GM20000 (cell line): ENCODE results near the gene FARP1.

Experiments
- DNase-seq: peaks from one replicate; pipeline ENCODE4 v3.0.0; 2012; ENCODE audit warnings: low spot score
- TF ChIP-seq, protein P1 (sequence below): IDR thresholded peaks from 2 replicates; pipeline ENCODE4 v1.5.1; 2012; ENCODE audit warnings: mild to moderate bottlenecking, control low read depth; ENCODE audit errors: extremely low read depth, missing control alignments

Gene FARP1

DNA sequence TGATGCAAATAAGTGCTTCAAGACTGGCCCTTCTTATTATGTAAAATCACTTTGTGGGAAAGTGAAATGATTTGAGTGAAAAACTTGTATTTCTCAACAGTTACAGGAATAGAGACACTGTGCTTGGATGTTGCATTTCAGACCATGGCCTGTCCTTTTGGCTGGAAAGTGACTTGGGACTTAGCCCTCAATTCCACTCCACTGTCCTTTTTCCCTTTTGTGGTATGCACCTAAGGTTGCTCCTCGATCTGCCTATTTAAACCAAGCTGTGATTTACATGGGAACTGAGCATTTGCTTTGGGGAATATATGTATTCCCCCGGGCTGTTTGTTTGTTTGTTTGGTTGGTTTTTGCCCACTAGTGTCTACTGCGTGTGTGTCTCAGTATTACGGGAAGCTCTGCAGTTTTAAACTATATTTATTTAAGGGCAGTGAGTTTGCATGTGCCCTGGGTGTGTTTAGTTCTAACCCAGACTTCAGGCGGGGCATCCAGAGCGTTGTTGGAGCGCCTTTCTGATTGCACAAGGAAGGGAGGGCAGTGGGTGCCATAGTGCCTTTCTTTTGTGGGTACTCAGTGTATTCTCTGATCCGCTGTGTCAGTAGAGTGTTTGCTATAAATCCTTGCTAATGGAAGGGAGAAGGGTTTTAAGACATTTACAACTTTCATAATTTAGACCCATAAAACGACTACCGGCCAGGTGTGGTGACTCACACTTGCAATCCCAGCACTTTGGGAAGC is 52.3 kb downstream of the FARP1 start:
- TF ChIP-seq, protein P1, sequence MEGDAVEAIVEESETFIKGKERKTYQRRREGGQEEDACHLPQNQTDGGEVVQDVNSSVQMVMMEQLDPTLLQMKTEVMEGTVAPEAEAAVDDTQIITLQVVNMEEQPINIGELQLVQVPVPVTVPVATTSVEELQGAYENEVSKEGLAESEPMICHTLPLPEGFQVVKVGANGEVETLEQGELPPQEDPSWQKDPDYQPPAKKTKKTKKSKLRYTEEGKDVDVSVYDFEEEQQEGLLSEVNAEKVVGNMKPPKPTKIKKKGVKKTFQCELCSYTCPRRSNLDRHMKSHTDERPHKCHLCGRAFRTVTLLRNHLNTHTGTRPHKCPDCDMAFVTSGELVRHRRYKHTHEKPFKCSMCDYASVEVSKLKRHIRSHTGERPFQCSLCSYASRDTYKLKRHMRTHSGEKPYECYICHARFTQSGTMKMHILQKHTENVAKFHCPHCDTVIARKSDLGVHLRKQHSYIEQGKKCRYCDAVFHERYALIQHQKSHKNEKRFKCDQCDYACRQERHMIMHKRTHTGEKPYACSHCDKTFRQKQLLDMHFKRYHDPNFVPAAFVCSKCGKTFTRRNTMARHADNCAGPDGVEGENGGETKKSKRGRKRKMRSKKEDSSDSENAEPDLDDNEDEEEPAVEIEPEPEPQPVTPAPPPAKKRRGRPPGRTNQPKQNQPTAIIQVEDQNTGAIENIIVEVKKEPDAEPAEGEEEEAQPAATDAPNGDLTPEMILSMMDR, result no peak
- DNase-seq, result no peak

GRCh38 chr13:98198683-98199082 is 55.8 kb downstream of the FARP1 start:
- TF ChIP-seq, protein P1, result no peak
- no peak for DNase-seq

DNA sequence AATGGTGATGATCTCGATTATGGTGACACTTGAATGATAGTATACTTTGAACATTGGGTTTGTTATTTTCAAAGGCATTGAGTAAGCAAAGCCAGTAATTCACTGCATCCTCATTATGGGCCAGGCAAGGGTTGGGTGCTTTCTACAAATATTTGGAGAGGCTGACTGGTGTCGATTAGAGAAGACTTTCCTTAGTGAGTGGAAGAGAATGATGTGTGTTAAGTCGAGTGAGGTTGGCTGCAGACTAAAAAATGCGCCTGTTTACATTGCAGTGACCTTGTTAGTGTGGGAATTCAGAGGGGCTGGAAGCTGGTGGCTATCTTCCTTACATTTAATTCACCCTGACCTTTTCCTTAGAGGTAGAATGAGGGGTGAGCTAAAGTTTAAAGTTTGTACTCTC is 56.6 kb downstream of the FARP1 start:
- no peak for DNase-seq

GRCh38 chr13:98200211-98200878 is 57.5 kb downstream of the FARP1 start:
- DNase-seq, result no peak
- TF ChIP-seq, protein P1, result no peak

More for the DNA sequence above, 56.6 kb downstream of the FARP1 start:
- TF ChIP-seq, protein P1, result no peak

DNA sequence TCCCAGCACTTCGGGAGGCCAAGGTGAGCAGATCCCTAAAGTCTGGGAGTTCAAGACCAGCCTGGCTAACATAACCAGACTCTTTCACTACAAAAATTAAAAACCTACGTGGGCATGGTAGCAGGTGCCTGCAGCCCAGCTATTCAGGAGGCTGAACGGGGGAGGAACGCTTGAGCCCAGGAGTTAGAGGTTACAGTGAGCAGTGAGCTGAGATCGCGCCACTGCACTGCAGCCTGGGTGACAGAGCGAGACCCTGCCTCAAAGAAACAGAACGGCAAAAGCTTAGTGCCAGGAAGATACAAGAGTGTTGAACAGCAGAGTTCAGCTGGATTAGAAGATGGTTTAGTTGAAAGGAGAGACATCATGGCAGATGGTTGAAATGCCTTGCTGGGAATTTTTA is 58.3 kb downstream of the FARP1 start:
- DNase-seq, result no peak
- TF ChIP-seq, protein P1, result no peak

DNA sequence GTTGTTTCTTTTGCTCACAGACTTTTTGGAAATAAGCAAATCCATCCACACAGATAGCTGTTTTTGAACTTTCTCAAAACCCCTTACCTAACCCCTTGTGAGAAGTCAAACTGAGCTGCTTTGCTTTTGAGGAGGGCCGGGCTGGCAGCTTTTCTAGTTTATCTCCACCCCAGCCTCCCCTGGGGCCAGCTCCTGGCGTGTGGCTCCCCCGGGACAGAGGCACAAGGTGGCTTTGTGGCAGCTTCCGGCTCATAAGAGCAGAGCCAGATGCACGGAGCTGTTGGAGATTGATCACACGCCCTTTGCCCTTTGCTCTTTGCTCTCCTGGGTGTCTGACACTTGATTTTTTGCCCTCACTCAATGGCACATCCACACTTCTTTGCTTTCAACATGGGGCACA is 59.1 kb downstream of the FARP1 start:
- TF ChIP-seq, protein P1, result no peak
- DNase-seq, result no peak

- TF ChIP-seq, protein P1, result no peak
- no peak for DNase-seq
These were observed 60.9 kb downstream of the FARP1 start for GRCh38 chr13:98203646-98204326.
